Measurements from ENCODE around the gene VPS52.

Gene VPS52

GRCh38 chr6:33212857-33213165 is 58.9 kb downstream of the VPS52 start:
- no peak for DNase-seq (ENCODE audit: low read depth in 2 of 3, low spot score in 2 of 3)

- no peak for DNase-seq (ENCODE audit: low read depth in 2 of 3, low spot score in 2 of 3)
These were observed 59.8 kb downstream of the VPS52 start for GRCh38 chr6:33211666-33212422.

DNA sequence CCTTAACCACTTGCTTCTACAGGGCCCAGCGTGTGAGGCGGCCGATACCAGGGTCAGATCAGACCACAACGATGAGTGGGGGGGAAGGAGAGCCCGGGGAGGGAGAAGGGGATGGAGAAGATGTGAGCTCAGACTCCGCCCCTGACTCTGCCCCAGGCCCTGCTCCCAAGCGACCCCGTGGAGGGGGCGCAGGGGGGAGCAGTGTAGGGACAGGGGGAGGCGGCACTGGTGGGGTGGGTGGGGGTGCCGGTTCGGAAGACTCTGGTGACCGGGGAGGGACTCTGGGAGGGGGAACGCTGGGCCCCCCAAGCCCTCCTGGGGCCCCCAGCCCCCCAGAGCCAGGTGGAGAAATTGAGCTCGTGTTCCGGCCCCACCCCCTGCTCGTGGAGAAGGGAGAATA is 60.5 kb downstream of the VPS52 start:
- no peak for DNase-seq (ENCODE audit: low read depth in 2 of 3, low spot score in 2 of 3)

DNA sequence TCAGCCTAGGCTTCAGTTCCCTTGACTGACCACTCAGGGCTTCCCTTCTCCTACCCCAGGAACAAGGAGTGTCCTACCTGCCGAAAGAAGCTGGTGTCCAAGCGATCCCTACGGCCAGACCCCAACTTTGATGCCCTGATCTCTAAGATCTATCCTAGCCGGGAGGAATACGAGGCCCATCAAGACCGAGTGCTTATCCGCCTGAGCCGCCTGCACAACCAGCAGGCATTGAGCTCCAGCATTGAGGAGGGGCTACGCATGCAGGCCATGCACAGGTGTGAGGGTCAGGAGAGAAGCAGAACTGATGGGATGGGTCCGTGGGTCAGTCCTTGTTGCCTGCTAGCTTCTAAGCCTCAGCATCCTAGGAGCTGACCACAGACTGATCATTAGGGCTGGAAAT is 61.8 kb downstream of the VPS52 start:
- no peak for DNase-seq (ENCODE audit: low read depth in 2 of 3, low spot score in 2 of 3)

DNA sequence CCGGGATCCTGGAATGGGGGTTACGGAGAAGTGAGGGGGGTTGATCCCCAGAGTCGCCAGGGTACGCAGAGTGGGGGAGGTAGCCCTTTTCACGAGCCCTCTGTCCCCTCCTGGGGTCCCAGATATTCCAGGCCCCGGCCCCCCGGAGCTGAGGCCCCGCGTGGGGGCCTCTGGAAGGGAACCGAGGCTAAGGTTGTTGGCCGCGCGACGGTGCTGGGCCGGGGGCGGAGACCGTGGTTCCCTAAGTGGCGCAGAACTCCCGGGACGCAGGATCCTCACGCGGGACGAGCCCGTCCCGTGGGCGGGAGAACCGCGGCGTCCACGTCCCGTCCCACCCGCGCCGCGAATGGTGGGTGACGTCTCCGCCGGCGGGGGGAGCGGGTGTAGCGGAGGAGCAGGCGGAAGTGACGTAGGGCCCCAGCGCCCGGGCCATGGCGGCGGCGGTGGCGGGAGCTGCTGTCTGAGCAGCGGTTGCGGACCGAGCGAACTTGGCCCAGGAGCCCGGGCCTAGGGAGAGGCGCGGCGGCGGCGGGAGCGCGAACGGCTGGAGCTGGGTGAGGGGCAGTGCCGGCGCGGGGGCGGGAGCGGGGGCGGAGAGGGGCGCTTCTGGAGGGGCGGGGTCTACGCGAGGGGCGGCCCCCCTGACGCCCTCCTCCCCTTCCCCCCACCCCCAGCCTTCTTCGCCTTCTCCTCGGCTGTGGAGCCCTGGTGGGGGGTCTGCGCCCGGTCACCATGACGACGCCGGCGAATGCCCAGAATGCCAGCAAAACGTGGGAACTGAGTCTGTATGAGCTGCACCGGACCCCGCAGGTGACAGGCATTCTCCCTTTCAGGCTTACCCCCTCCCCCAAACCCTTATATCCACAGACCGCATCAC is 63.3 kb downstream of the VPS52 start, which contains the start of gene RING1:
Gene RING1, plus strand, starts transcription at position 410 of the 877 bp plus-strand sequence. Its CDS starts 323 bp downstream, at position 733.
- DNase-seq (ENCODE audit: low read depth in 2 of 3, low spot score in 2 of 3): peak; percentile 67 to 72 (median 68)

DNA sequence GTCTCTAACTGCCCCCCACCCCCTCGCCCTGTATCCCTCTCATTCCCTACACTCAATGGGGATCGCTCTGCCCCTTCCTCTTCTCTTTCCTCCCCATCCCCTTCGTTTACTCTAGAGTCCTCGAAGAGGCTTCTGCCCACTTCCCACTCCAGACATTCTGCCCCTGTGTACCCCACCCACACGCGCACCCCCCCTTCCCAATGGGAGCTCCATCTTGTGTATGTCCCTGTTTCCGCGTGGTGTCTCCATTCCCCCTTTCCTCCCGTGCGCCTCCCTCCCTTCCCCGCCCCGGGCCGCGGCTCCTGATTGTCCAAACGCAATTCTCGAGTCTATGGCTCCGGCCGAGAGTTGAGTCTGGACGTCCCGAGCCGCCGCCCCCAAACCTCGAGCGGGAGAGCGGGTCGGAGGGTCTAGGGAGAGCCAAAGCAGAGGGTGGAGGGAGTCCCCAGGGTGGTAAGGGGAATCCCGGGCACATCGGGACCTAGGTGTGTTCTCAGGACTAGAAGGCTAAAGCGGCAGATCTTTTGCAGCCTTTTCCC is 64.1 kb downstream of the VPS52 start:
- DNase-seq (ENCODE audit: low read depth in 2 of 3, low spot score in 2 of 3): no peak

DNA sequence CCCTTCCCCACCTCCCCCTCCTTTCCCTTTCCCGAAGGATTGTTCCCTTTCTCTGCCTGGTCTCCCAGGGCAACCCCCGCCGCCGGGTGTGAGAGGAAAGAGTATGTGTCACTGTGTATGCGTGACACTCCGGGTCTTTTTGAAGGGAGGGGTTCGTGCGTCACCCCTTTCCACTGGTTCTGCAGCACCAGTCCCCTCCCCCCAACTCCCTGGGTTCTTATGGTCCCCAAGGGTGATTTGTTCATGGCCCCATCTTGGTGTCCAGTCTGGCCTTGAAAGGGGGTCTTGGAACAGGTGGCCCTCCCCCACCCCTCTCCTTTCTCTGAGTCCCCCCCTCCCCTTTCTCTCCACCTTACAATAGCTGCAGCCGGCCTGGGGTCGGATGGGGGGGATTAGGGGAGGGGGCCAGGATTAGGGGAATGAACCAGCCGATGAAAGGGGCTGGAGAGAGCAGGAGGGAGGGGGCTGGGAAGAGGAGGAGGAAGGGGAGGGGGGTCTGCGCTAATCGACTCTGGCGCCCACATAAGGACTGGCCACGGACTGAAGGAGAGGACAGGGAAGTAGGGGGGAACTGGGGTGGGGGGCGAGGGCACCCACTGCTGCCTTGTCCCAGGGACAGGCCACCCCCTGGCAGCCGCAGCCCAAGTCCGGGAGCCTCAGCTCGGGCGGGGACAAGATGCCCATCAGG is 64.7 kb downstream of the VPS52 start:
- DNase-seq (ENCODE audit: low read depth in 2 of 3, low spot score in 2 of 3): no peak

DNA sequence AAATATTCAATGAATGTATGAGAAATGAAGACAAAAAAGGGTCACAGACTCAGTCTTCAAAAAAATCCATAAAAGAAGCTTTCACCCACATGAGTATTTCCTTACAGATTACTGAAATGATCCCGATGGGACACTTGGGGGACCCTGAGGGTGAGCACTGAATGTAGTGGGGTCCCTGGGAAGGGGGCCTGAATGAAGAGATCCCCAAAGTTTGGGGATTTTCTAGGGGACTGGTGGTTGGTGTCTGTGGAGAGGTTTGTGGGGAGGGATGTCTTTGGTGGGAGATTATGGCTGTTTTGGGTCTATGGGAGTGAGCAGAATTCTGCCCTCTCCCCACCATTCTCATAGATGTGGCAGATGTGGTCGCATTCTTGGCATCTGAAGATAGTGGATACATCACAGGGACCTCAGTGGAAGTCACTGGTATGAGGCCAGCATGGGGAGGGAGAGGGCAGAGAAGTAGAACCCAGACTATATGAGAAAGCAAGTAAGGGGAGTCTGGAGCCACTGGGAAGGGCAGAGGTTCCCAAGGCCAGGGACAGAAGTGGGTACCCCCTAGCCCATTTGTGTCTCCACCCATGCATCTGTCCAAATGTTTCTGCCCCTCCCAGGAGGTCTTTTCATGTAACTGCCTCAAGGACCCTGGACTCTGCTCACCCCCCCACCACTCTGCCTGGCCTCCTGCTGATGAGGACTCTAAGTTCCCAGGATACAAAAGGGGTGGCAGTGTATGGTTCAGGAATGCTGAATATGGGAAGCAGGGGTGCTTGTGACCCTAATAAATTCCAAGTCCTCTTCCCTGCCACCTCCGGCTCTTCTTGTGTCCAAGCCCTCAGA is 65.4 kb downstream of the VPS52 start:
- no peak for DNase-seq (ENCODE audit: low read depth in 2 of 3, low spot score in 2 of 3)

DNA sequence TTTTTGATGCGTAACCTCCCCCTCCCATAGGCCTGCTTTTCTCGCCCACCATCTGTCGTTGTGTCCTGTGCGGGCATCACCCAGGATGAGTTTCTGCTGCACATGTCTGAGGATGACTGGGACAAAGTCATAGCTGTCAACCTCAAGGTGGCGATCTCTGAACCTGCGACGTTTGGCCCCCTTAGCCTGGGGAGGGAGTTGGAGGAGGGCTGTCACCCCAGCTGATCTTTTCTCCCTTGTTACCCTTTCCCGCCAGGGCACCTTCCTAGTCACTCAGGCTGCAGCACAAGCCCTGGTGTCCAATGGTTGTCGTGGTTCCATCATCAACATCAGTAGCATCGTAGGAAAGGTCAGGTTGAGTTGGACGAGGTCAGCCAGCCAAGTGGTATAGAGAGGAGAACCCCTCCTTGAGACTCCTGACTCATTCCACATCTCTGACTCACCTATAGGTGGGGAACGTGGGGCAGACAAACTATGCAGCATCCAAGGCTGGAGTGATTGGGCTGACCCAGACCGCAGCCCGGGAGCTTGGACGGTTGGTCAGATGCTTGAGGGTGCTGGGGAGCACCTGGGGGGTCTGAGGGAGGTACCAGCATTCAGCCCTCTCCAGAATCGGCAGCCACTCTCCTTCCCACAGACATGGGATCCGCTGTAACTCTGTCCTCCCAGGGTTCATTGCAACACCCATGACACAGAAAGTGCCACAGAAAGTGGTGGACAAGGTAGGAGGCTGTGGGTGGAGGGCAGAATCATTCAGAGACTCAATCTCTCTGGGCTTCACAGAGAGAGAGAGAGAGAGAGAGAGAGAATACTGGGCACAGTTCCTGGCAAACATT is 66.3 kb downstream of the VPS52 start:
- peak in 2 of 3 experiments; percentile 38 to 42 for DNase-seq (ENCODE audit: low read depth in 2 of 3, low spot score in 2 of 3)

DNA sequence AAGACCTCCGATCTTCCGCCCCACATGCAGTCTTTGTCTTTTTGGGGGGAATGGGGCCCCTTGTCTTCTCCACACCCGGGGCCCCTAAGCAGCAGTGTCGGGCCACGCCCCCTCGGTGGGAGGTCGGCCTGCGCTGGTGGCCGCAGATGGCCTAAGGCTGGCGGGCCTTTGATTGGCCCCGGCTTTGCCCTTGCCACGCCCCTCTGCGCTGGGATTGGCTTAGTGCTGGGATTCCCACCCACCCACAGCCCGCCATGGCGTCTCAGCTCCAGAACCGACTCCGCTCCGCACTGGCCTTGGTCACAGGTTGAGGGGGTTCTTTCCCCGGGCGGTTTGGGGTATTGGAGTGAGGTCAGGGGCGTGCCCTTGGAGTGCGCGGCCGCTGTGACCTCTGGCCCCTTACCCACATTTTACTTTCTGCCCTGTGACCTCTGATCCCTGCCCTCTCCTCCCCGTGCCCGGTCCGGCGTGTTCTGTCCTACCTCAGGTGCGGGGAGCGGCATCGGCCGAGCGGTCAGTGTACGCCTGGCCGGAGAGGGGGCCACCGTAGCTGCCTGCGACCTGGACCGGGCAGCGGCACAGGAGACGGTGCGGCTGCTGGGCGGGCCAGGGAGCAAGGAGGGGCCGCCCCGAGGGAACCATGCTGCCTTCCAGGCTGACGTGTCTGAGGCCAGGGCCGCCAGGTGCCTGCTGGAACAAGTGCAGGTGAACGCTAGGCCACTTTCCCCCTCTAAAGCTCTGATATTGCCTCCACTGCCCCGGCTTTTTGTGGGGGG is 67.1 kb downstream of the VPS52 start, which contains the start of gene HSD17B8:
Gene HSD17B8, plus strand, starts transcription at position 241 of the 776 bp plus-strand sequence. Its CDS starts 14 bp downstream, at position 255.
- DNase-seq (ENCODE audit: low read depth in 2 of 3, low spot score in 2 of 3): peak; percentile 78 to 84 (median 82)

DNA sequence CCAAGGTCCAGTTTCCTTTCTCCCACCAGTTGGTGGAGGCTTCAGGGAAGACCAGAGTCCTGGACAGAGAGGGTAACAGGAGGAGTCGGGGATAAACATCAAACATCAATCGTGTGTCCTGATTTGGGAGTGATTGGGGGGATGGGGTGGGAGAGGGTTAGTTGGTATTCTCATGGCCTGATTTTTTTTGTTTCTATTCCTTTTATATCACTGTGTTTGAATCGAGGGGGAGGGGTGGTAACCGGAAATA is 67.6 kb downstream of the VPS52 start:
- DNase-seq (ENCODE audit: low read depth in 2 of 3, low spot score in 2 of 3): no peak

- no peak for DNase-seq (ENCODE audit: low read depth in 2 of 3, low spot score in 2 of 3)
These were observed 68.1 kb downstream of the VPS52 start for GRCh38 chr6:33203443-33204164.

- no peak for DNase-seq (ENCODE audit: low read depth in 2 of 3, low spot score in 2 of 3)
These were observed 68.9 kb downstream of the VPS52 start for GRCh38 chr6:33202799-33203198.

GRCh38 chr6:33201935-33202334 is 69.7 kb downstream of the VPS52 start:
- no peak for DNase-seq (ENCODE audit: low read depth in 2 of 3, low spot score in 2 of 3)

DNA sequence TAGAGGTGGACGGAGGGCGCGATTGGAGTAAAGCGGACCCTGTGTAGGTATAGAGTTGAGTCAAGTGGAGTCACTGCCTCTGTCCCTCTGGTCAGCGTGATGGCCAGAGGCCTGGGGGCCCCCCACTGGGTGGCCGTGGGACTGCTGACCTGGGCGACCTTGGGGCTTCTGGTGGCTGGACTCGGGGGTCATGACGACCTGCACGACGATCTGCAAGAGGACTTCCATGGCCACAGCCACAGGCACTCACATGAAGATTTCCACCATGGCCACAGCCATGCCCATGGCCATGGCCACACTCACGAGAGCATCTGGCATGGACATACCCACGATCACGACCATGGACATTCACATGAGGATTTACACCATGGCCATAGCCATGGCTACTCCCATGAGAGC is 70.5 kb downstream of the VPS52 start:
- DNase-seq (ENCODE audit: low read depth in 2 of 3, low spot score in 2 of 3): no peak

Data from activated CD8-positive, alpha-beta memory T cell treated with anti-CD3 and anti-CD28 coated beads for 48 hours (primary cell).